Measurements from ENCODE around the gene BBS10.
"Not testable (repeated sequence)": the region's sequence is repeated elsewhere in the genome, so short reads cannot be mapped to it uniquely, and the experiment has no call there.

Gene BBS10

DNA sequence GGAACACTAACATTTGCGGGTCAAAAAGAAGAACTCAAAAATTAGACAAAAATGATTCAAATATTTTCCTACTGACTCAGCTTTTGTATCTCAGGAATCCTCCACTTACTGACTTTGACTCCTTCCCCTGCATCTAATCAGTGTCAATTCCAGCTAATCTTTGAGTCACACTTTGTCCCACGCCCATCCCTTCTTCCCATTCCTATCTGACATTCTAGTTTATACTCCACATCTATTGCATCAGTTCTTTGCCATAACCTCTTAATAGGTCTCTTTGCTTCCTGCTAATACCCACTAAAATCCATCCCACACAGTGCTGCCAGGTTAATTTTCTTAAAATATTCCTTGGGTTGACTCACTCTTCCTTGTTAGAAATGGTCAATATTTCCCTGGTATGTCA is 19.1 kb downstream of the BBS10 start:
- DNase-seq = no peak

DNA sequence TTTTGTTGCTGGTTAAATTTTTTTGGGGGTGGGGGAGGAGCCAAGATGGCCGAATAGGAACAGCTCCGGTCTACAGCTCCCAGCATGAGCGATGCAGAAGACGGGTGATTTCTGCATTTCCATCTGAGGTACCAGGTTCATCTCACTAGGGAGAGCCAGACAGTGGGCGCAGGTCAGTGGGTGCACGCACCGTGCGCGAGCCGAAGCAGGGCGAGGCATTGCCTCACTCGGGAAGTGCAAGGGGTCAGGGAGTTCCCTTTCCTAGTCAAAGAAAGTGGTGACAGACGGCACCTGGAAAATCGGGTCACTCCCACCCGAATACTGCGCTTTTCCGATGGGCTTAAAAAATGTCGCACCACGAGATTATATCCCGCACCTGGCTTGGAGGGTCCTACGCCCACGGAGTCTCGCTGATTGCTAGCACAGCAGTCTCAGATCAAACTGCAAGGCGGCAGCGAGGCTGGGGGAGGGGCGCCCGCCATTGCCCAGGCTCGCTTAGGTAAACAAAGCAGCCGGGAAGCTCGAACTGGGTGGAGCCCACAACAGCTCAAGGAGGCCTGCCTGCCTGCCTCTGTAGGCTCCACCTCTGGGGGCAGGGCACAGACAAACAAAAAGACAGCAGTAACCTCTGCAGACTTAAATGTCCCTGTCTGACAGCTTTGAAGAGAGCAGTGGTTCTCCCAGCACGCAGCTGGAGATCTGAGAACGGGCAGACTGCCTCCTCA is 28.5 kb downstream of the BBS10 start:
- DNase-seq = not testable (repeated sequence)

DNA sequence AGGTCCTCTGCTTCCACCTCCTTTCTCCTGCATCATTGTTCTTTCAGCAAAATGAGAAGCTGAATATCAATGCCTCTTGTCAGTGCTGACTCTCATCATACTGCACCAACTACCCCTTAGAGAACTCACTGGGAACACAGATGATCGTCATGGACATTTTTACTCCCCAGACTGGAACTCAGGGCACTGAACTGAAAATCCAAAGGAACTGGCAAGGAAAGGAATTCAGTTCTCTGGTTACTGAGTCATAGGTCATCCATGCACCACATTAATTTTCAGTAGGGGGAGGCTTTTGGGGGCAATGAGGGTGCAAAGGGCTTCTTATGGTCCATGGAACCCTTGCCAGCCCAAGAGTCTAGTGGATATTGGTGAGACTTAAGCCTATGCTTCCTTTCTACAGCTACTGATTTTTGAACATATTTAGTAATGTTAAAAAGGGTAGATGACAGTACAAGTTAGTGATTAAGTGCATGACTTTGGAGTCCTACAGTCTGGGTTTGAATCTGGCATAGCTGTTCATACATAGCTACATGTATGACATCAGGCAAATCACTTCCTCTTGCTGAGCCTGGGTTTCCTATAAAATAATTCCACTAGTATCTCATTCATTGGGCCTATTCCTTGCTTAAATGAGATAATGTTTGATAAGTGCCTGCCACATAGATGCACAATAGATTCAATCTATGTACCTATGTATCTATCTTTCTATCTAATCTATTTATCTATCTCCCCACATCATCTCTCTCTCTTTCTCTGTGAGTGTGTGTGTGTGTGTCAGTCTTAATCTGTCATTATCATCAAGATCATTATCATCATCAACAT is 29.2 kb downstream of the BBS10 start:
- DNase-seq = no peak

DNA sequence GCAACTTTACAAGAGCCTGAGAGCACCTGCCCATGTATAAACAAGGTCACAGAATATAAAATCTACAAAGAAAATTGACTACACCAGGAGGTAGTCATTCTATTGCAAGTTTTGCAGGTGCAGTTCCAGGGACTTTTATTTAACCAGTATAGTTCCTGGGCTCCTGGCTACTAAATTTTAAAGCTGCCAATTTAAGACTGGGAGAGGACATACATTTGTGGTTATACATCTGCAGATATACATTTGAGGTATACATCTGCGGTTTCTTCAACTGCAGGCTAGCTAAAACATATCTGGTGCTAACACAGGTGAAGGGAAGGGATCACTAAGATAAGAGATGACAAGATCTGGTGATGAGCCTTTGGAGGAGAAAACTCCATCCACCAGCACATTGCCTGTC is 30.2 kb downstream of the BBS10 start:
- no peak for DNase-seq

DNA sequence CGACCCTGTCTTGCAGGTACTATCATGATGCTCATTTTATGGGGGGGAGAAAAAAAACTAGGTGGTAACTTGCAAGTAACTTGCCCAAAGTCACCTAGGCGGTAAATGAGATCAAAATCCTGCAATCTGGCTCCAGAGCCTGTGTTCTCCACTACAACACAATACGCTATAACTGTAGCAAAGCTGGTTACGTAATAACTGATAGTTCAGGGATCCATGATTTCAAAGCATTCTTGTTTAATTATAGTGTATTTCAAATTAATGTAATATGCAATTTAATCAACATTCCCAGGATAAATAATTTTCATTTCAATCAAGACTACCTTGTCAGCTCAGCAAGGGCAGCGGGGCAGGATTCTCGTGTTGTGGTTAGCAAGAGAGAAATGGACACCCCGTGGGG is 31.7 kb downstream of the BBS10 start:
- no peak for DNase-seq

DNA sequence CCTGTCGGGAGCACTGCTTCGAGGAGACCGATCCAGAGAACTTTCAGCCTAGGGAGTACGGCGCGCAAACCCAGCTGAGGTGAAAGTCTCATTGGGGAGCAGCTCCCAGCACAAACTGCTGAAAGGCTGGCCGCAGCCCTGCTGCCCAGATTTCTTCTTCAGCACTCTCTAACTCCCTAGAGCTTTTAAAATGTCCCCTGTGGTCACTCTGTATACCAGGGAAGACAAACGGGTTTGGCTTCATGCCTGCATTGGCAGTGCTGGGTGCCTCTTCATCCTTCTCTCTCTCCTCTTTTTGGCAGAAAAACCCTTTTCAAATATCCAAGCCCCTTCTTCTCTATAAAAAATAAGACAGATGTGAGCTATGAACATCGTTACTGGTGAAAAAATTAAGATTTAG is 34.9 kb downstream of the BBS10 start:
- no peak for DNase-seq

DNA sequence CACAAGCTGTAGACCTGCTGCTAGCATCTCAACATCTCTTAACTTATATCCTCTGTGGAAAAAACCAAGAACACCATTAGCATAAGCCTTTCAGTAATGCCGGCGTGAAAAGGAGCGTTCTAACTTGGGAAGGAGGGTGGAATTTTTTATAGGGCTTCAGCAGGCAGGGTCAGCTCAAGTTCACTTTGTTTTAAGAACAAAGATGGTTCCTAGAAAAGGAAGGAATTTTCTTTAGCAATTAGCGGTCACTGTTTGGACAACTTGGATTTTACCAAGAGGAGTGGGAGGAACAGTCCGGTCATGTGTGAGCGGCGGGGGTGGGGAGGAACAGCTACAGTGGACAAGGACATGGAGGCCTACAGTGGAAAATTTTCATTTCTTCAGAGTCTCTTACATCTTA is 35.9 kb downstream of the BBS10 start:
- no peak for DNase-seq

DNA sequence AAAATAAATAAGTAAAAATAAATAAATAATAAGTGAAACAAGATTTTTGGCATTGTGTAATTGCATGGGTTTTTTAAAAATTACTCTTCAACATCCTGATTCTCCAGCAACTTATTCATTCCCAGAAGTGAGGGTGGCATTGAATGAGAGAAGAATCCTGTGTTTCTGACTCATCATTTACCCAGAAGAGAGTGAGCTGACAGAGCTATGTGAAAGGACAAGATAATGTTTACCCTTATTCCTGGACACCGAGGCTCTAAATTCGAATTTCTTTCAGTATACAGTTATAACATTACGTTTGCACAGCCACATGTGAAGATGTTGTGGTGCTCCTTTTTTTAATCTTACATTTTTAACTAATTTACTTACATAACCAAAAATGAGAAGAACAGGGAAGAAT is 36.4 kb downstream of the BBS10 start:
- DNase-seq = no peak

DNA sequence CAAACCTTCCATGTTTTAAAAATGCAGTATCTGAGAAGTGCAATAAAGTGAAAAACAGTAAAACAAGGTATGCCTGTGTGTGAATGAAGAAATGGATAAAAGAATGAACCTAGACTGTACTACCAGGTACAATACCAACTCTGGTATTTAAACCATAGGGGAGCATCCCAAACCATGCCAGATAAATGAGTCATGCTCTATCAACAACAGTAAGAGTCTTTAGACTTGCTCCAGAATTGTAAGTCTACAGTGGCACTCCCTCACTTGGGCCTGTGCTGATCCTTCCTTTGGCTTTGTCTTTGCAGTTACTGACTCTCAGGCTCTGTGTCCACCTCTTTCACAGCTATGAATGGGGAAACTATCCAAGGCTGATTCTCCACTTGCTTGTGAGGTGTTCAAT is 38.1 kb downstream of the BBS10 start:
- no peak for DNase-seq

DNA sequence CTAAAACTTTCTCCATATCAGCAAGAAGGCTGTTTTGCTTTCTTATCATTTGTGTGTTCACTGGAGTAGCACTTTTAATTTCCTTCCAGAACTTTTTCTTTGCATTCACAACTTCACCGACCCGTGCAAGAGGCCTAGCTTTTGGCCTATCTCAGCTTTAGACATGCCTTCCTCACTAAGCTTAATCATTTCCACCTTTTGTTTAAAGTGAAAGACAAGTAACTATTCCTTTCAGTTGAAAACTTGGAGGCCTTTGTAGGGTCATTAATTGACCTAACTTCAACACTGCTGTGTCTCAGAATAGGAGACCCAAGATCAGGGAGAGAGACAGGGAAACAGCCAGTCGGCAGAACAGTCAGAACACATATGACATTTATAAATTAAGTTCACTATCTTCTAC is 39.3 kb downstream of the BBS10 start:
- no peak for DNase-seq

DNA sequence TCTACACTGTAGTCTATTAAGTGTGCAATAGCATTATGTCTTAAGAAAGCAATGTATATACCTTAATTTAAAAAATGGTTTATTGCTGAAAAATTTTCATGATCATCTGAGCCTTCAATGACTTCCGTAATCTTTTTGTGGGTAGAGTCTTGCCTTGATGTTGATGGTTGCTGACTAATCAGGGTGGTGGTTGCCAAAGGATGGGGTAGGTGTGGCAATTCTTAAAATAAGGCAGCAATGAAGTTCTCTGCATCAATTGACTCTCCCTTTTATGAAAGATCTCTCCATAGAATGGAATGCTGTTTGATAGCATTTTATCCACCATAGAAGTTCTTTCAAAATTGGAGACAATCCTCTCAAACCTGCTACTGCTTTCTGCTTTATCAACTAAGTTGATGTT is 41.1 kb downstream of the BBS10 start:
- peak; percentile 4 for DNase-seq

DNA sequence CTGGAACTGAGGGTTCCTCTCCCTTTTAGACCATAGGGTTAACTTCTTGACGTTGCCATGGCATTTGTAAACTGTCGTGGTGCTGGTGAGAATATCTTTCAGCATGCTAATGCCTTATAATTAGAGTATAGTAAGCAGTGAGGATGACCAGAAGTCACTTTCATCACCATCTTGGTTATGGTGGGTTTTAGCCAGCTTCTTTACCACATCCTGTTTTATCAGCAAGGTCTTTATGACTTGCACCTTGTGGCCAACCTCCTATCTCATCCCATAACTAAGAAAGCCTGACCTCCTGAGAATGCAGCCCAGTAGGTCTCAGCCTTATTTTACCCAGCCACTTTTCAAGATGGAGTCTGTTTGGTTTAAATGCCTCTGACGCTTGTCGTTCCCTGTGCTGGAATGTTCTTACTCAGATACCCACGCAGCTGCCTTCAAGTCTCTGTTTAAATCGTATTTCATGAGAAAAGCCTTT is 44.2 kb downstream of the BBS10 start:
- peak; percentile 86 for DNase-seq

DNA sequence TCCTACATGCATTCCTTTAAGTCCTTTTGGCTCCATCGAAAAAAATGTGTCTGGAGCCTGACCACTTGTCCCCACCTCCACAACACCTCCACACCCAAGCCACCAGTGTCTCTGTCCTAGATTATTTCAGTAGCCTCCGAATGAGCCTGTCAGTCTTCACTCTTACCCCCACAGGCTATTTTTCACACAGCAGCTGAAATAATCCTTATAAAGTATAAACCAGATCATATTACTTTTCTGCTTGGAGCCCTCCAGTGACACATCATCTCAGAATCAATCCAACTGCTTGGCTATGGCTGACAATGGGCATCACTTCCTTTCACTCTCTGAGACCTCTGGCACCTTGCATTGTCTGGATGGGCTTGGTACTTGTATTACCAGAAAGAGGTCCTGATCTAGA is 44.9 kb downstream of the BBS10 start:
- DNase-seq = no peak

DNA sequence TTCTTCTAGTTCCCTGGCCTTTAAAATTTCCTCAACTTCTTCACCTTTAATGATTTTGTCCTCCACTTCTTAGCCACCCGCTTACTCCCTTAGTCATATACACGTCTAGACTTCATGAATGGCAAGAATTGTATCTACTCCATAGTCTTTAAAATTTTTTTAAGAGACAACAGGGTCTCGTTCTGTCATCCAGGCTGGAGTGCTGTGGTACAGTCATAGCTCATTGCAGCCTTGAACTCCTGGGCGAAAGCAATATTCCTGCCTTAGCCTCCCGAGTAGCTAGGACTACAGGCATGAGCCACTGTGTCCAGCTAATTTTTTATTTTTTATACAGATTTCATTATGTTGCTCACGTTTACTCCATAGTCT is 47.9 kb downstream of the BBS10 start:
- DNase-seq = no peak

DNA sequence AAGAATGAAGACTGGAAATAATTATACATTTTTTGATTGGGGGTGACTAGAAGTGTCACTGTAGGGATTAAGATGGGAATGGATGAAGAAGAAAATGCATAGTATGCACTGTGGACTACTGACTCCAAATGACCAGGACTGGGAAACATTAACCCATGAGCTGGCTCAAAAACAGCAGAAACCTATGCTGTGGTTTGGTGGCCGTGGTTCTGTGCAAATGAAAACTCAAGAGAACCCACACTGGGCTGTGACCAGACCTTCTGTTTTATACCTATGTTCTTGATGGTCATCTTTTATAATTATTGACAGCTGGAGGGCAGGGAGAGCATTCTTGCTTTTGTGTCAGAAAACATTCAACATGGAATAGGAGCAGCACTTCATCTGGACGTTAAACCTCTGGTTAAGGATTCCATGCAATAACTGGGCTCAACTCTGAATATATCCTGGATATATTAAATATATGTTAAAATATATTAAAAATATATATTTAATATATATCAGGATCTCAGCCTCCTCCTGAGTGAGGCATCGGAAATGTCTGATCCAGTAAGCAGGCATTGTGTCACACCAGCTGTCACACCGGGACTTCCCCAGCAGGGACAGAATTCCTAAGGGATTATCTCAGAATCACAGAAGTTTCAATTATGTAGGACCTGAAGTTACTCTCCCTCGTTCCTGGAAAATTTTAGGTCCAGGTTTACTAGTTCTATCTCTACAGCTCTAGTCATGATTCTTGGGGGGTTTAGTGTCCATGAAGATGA is 48.5 kb downstream of the BBS10 start:
- DNase-seq = no peak

Data from MV-4-11 (cell line).